Hepatocyte (in vitro differentiated cells): ENCODE results near the gene IFNL1. TPM values are rescaled to one million over a fixed set of nuclear protein-coding genes. Genes with fewer than 3 reads are reported as not detected.
"Not testable (repeated sequence)": the region's sequence is repeated elsewhere in the genome, so short reads cannot be mapped to it uniquely, and the experiment has no call there.

Source experiments
- DNase-seq: peaks from one replicate; pipeline ENCODE4 v3.0.0-alpha.2; 2016; ENCODE audit warnings: low spot score
- H2AFZ ChIP-seq: fragments of 200-600 bp; sonication (generic); 2 replicates; pipeline ENCODE4 v1.6.0; 2016; ENCODE audit warnings: antibody characterized with exemption, mild to moderate bottlenecking
- H3K27ac ChIP-seq: fragments of 200-600 bp; sonication (generic); 2 replicates; pipeline ENCODE4 v1.5.1; 2016; ENCODE audit warnings: mild to moderate bottlenecking
- H3K27me3 ChIP-seq: fragments of 200-600 bp; sonication (generic); 2 replicates; pipeline ENCODE4 v1.6.1; 2016
- H3K36me3 ChIP-seq: fragments of 200-600 bp; sonication (generic); replicated peaks from 2 replicates; pipeline ENCODE4 v1.5.1; 2016; ENCODE audit warnings: low read depth; ENCODE audit not compliant: insufficient read depth
- H3K4me1 ChIP-seq: fragments of 200-600 bp; sonication (generic); 2 replicates; pipeline ENCODE4 v1.5.1; 2016; ENCODE audit warnings: mild to moderate bottlenecking, moderate library complexity; ENCODE audit not compliant: insufficient read depth
- H3K4me2 ChIP-seq: fragments of 200-600 bp; sonication (generic); 2 replicates; pipeline ENCODE4 v1.6.0; 2016
- H3K4me3 ChIP-seq: fragments of 200-600 bp; sonication (generic); 2 replicates; pipeline ENCODE4 v1.5.1; 2016; ENCODE audit warnings: mild to moderate bottlenecking
- H3K79me2 ChIP-seq: fragments of 200-600 bp; sonication (generic); 2 replicates; pipeline ENCODE4 v1.6.0; 2017; ENCODE audit warnings: mild to moderate bottlenecking
- H3K9me2 ChIP-seq: fragments of 200-600 bp; sonication (generic); replicated peaks from 2 replicates; pipeline ENCODE4 v1.6.0; 2017; ENCODE audit warnings: mild to moderate bottlenecking; ENCODE audit not compliant: insufficient read depth
- H3K9me3 ChIP-seq: fragments of 200-600 bp; sonication (generic); 2 replicates; pipeline ENCODE4 v1.5.1; 2016; ENCODE audit warnings: low read depth, mild to moderate bottlenecking
- H4K20me1 ChIP-seq: fragments of 200-600 bp; sonication (generic); 2 replicates; pipeline ENCODE4 v1.6.0; 2016; ENCODE audit warnings: mild to moderate bottlenecking; ENCODE audit not compliant: insufficient read depth, poor library complexity, severe bottlenecking
- CTCF ChIP-seq: fragments of 200-600 bp; sonication (generic); IDR thresholded peaks from 2 replicates; pipeline ENCODE4 v1.5.1; 2016; ENCODE audit warnings: antibody characterized with exemption, mild to moderate bottlenecking; ENCODE audit not compliant: poor library complexity
- EZH2 ChIP-seq: fragments of 200-600 bp; sonication (generic); IDR thresholded peaks from 2 replicates; pipeline ENCODE4 v1.6.1; 2016; ENCODE audit warnings: antibody characterized with exemption, mild to moderate bottlenecking, borderline replicate concordance
- EZH2phosphoT487 ChIP-seq: fragments of 200-600 bp; sonication (generic); IDR thresholded peaks from one replicate; pipeline ENCODE4 v1.6.1; 2018; ENCODE audit warnings: antibody characterized with exemption, mild to moderate bottlenecking, low read depth, moderate library complexity; ENCODE audit not compliant: unreplicated experiment, severe bottlenecking
- WGBS: methylation state at CpG from one replicate; pipeline ENCODE4 v1.1.6; 2016; ENCODE audit warnings: low lambda C conversion rate; ENCODE audit errors: missing lambda C conversion rate; 5-methylcytosine and 5-hydroxymethylcytosine counted together
- polyA plus RNA-seq: library from polyadenylated mRNA; unstranded; fragments of >200 nt; fragmentation: Nextera tagmentation; extraction: Ambion mirVana; gene quantifications from 2 replicates; pipeline ENCODE4 v1.2.1, GENCODE V29; 2016
- total RNA-seq: library from RNA; depleted of rRNA; stranded (reverse); fragments of >200 nt; gene quantifications from 2 replicates; pipeline ENCODE4 v1.2.3, GENCODE V29; 2014

The IFNL1 gene
- total and polyA plus RNA-seq, 2 experiments from 2014 or later, result not detected

GRCh38 chr19:39328046-39328705, 32.0 kb downstream of the IFNL1 start:
- H3K9me2 ChIP-seq, result no peaks in the 10 kb centered on the region
- no peak for TF ChIP-seq EZH2
- TF ChIP-seq EZH2phosphoT487, result no peak
- peak; percentile 98 for TF ChIP-seq CTCF
- 30% methylated on average over 17 of the region's 17 CpGs for WGBS
- H3K79me2 ChIP-seq, result no peaks in the 10 kb centered on the region
- DNase-seq, result peak; percentile 91
- no peaks in the 10 kb centered on the region for H3K9me3 ChIP-seq
- no peak overlapping the region for H3K4me2 ChIP-seq
- H4K20me1 ChIP-seq, result no peaks in the 10 kb centered on the region
- H3K27me3 ChIP-seq, result no peaks in the 10 kb centered on the region
- H3K36me3 ChIP-seq, result no peaks in the 10 kb centered on the region
- H3K4me3 ChIP-seq, result no peak overlapping the region
- no peak overlapping the region for H3K27ac ChIP-seq
- H3K4me1 ChIP-seq, result no peaks in the 10 kb centered on the region
- H2AFZ ChIP-seq, result no peak overlapping the region

GRCh38 chr19:39329948-39330347, 33.7 kb downstream of the IFNL1 start:
- no peak for DNase-seq
- TF ChIP-seq EZH2phosphoT487 (no peak), CTCF (no peak), EZH2 (no peak)
- no peaks in the 10 kb centered on the region for H3K36me3 ChIP-seq

GRCh38 chr19:39332293-39332692, 36.1 kb downstream of the IFNL1 start:
- Histone ChIP-seq H3K4me3 (no peak overlapping the region), H3K79me2 (no peaks in the 10 kb centered on the region), H3K9me3 (no peaks in the 10 kb centered on the region), H3K9me2 (no peaks in the 10 kb centered on the region), H2AFZ (no peak overlapping the region), H3K4me2 (no peak overlapping the region), H3K27me3 (no peaks in the 10 kb centered on the region), H3K4me1 (no peaks in the 10 kb centered on the region), H3K36me3 (no peaks in the 10 kb centered on the region), H4K20me1 (no peaks in the 10 kb centered on the region), H3K27ac (no peak overlapping the region)
- TF ChIP-seq EZH2, result no peak
- 91% methylated on average over 7 of the region's 7 CpGs for WGBS
- DNase-seq, result no peak

More at GRCh38 chr19:39329948-39330347, 33.7 kb downstream of the IFNL1 start:
- Histone ChIP-seq H3K4me2 (no peak overlapping the region), H3K79me2 (no peaks in the 10 kb centered on the region), H3K4me3 (no peak overlapping the region), H3K27ac (no peak overlapping the region), H3K4me1 (no peaks in the 10 kb centered on the region), H3K9me3 (no peaks in the 10 kb centered on the region), H3K9me2 (no peaks in the 10 kb centered on the region), H3K27me3 (no peaks in the 10 kb centered on the region), H4K20me1 (no peaks in the 10 kb centered on the region), H2AFZ (no peak overlapping the region)
- WGBS, result 95% methylated on average over 7 of the region's 7 CpGs

GRCh38 chr19:39332738-39333137, 36.5 kb downstream of the IFNL1 start:
- not testable (repeated sequence) for H3K27ac ChIP-seq, H3K27me3 ChIP-seq, H3K4me3 ChIP-seq, H3K36me3 ChIP-seq, H2AFZ ChIP-seq, H3K9me2 ChIP-seq, H3K4me2 ChIP-seq, DNase-seq, H3K9me3 ChIP-seq, H4K20me1 ChIP-seq, H3K4me1 ChIP-seq, H3K79me2 ChIP-seq
- 78% methylated on average over 6 of the region's 6 CpGs for WGBS
